HG03457 (cell line): ENCODE measurements around the gene TMEM63B.
A peak's percentile ranks its signal among the peaks of the same experiment; 100 is the strongest.
"Not testable (repeated sequence)": the region's sequence is repeated elsewhere in the genome, so short reads cannot be mapped to it uniquely, and the experiment has no call there.

Source experiments
- ATAC-seq: cut with Tn5 transposase; IDR thresholded peaks from one replicate; pipeline ENCODE4 v1.9.1; 2021; ENCODE audit warnings: moderate number of reproducible peaks; ENCODE audit not compliant: unreplicated experiment

TMEM63B gene

DNA sequence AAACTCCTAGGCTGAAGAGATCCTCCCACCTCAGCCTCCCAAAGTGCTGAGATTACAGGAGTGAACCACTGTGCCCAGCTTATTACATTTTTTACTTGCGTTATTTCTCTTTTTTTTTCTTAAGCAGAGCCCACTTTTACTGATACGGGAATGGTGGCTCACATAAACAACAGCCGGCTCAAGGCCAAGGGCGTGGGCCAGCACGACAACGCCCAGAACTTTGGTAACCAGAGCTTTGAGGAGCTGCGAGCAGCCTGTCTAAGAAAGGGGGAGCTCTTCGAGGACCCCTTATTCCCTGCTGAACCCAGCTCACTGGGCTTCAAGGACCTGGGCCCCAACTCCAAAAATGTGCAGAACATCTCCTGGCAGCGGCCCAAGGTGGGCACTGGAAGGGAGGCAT, 41.8 kb downstream of the TMEM63B start:
- no peak for ATAC-seq

DNA sequence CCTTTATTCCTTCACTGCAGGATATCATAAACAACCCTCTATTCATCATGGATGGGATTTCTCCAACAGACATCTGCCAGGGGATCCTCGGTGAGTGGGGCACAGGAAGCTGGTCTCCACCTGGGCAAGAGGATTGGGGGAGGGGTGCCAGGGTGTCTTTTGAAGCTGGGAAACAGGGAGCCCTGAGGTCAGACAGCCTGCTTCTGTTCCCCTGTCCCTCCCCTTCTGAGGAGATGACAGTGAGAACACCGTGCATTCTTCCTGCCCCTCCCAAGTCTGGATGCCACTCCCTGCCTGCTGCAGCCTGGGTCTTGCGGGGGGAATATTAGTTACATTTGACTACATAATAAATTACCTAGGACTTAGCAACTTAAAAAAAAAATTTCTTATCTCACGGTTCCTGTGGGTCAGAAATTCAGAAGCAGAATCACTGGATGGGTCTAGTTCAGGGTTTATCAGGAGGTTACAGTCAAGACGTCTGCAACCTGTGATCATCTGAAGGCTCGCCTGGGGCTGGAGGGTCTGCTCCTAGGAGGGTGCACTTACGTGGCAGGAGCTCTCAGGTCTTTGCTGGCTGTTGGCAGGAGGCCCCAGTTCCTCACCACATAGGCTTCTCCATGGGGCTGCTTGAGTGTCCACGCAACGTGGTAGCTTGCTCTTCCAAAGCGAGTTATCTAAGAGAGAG, 42.7 kb downstream of the TMEM63B start:
- no peak for ATAC-seq

DNA sequence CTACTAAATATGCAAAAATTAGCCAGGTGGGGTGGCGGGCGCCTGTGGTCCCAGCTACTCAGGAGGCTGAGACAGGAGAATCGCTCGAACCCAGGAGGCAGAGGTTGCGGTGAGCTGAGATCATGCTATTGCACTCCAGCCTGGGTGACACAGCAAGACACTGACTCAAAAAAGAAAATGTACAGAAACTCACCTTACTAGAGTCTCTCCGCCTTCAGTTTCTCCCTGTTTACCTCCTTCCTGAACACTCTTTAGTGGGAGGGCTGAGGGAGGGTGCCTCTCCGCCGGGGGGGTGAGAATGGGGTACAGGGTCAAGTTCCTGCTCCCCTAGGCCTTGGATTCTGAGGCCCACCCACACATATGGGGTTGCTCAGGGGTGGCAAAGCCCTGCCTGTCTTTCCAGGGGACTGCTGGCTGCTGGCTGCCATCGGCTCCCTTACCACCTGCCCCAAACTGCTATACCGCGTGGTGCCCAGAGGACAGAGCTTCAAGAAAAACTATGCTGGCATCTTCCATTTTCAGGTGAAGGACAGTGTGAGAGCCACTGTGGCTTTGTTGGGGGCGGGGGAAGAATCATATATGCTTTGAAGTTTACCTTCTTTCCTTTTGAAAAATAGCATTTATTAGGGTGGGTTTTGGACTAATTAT, 44.7 kb downstream of the TMEM63B start:
- ATAC-seq, result no peak

DNA sequence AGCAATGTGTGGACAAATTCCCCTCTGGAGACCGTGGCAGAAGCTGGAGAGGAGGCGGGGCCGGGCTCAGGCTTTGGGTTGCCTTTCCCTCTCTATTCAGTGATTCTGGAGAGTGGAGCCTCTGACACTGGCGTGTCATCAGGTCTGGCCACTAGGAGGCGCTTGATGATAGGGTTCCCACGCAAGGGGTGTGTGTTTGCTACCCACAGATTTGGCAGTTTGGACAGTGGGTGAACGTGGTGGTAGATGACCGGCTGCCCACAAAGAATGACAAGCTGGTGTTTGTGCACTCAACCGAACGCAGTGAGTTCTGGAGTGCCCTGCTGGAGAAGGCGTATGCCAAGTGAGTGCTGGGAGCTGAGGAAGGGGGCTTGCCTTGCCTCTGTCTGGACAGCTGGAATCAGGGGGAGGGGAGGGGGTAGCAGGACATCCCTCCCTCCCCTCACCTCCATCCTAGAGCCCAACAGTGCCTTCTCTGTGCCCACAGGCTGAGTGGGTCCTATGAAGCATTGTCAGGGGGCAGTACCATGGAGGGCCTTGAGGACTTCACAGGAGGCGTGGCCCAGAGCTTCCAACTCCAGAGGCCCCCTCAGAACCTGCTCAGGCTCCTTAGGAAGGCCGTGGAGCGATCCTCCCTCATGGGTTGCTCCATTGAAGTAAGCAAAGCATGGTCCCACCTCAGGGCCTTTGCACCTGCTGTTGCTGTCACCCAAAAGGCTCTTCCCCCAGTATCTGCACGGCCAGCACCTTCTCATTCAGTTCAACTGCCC, 45.6 kb downstream of the TMEM63B start:
- peak; percentile 51 for ATAC-seq

DNA sequence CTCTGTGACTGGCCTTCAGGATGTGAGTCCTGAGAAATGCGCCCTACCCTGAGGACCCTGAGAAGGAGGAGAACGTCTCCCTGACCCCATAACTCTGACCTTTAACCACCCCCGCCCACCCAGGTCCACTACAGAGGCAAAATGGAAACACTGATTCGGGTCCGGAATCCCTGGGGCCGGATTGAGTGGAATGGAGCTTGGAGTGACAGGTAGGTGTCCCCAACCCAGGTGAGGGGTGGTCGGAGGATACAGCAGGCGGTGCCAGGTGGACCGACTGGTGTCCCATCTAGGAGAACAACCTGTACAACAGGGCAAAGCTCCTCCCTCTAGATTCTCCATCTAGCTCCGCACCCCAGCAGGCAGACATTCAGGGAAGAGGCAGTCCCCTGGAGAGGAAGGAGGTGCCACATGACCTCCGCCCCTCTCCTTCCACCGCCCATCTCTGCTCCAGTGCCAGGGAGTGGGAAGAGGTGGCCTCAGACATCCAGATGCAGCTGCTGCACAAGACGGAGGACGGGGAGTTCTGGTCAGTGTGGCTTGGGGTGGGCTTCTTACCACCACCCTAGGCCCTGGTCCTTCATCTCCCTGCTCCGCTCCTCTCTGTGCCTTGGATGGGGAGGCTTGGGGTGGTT, 48.9 kb downstream of the TMEM63B start:
- ATAC-seq, result no peak

DNA sequence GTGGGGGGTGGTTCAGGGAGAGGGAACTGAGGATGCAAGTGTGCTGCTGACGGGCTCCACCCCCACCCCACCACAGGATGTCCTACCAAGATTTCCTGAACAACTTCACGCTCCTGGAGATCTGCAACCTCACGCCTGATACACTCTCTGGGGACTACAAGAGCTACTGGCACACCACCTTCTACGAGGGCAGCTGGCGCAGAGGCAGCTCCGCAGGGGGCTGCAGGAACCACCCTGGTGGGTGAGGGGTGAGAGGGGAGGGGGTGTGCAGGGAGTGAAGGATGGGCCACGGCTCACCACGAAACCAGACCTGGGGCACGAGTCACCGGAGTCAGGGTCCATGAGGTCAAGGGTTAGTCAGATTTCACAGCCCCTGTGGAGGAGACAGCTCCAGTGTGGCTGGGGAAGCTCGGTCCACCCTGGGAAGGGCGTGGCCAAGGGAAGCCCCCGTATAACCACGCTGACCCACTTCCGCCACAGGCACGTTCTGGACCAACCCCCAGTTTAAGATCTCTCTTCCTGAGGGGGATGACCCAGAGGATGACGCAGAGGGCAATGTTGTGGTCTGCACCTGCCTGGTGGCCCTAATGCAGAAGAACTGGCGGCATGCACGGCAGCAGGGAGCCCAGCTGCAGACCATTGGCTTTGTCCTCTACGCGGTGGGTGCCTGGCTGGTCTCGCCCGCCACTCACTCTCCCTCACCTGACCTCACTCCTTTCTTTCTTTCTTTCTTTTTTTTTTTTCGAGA, 49.6 kb downstream of the TMEM63B start:
- no peak for ATAC-seq

DNA sequence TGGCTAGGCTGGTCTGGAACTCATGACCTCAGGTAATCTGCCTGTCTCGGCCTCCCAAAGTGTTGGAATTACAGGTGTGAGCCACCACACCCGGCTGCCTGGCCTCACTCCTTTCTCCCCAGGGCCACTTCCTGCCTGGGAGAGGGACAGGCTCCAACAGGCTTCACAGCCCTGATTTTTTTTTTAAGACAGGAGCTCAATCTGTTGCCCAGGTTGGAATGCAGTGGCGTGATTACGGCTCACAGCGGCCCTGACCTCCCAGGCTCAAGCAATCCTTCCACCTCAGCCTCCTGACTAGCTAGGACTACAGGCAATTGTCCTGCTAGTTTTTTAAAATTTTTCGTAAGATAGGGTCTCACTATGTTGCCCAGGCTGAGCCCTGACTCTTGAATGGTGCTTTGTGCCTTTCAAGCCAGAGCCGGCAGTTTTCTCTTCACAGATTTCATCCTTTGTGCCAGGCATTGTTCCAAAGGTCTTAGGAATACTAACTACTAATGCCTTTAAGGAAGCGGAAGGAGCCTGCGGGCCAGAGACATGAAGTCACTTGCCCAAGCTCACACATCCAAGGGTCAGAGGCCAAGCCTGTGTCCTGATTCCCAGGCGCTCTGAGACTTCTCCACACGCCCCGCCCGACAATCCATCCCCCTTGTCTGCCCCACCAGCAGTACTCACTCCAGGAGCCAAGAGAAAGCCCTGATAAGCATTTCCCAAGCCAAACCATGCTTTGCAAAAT, 50.5 kb downstream of the TMEM63B start:
- no peak for ATAC-seq

DNA sequence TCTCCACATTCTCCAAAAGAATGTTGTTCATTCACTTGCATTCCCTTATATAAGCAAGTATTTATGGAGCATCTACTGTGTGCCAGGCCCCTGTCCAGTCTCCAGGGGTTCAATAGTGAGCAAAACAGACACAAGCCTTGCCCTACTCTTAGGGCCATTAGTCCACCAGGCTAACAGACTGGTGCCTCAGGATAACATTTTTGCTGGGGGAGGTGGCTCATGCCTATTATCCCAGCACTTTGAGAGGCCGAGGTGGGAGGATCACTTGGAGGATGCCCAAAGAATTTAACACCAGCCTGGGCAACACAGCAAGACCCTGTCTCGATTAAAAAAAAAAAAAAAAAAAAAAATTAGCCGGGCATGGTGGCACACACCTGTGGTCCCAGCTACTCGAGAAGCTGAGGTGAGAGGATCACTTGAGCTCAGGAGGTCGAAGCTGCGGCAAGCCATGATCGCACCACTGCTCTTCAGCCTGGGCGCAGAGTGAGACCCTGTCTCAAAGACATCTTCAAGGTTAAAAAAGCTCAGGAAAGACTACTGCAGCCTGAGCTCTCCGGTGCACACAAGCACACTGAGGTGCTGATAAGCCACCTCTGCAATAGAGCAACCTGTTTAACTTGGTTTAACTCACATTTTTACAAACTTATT, 51.2 kb downstream of the TMEM63B start:
- ATAC-seq, result no peak

DNA sequence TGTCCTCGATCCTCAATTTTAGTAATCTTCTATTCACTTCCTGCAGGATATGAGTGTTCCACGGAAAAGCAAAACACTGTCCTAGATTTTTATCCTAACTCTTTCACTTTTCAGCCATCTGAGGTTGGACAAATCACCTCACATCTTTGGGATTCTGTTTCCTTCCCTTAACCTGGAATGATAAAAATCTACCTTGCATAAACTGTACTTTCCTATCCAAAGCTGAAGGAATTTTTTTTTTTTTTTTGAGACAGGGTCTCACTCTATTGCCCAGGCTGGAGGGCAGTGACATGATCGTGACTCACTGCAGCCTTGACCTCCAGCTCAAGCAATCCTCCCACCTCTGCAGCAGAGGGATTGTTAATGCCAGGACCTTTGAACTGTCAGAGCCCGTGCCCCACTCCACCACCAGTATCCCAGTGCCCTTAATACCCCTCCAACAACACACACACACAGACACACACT, 51.8 kb downstream of the TMEM63B start:
- ATAC-seq, result no peak

DNA sequence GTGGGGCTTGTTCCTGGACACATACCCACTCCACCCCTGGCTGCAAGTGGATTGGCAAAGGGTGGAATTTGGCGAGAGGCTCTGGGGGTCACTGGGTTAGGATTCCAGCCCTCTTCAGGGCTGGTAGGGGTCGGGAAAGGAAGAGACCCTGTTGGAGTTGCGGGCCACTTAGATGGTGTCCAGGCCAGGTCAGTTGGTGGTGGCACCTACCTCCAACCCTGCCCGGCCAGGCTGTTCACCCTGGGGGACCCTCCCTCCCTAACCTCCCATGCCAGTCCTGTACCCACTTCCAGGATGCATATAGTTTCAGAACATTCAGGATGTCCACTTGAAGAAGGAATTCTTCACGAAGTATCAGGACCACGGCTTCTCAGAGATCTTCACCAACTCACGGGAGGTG, 52.3 kb downstream of the TMEM63B start:
- no peak for ATAC-seq

DNA sequence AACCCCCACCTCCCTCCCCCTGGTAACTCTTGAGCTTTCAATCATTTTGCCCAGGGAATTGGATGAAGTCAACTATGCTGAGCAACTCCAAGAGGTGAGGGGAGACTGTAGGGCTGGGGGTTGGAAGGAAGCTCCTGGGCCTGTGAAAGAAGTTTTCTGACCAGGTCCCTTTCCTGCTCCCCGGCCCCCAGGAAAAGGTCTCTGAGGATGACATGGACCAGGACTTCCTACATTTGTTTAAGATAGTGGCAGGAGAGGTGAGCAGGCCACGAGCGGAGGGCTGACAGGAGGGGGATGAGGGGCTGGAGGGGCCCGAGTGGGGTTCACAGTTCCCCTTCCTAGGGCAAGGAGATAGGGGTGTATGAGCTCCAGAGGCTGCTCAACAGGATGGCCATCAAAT, 53.1 kb downstream of the TMEM63B start:
- no peak for ATAC-seq

DNA sequence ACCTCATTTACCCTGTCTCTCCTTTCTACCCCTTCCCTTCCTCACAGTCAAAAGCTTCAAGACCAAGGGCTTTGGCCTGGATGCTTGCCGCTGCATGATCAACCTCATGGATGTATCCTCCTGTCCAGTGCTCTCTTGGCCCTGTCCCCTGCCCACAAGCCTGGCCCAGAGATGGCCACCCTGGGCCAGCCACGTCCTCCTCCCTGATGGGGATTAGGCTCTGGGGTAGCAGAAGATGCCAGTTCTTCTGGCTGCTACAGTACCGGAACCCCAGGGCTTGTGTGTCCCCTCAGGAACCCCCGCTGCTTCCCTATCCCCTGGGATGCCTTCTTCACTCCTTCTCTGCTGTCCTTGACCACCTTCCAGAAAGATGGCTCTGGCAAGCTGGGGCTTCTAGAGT, 53.5 kb downstream of the TMEM63B start:
- ATAC-seq, result no peak

DNA sequence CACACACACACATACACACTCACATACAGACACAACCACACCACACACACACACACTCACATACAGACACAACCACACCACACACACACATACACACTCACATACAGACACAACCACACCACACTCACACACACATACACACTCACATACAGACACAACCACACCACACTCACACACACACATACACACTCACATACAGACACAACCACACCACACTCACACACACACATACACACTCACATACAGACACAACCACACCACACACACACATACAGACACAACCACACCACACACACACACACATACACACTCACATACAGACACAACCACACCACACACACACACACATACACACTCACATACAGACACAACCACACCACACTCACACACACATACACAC, 54.4 kb downstream of the TMEM63B start:
- not testable (repeated sequence) for ATAC-seq

DNA sequence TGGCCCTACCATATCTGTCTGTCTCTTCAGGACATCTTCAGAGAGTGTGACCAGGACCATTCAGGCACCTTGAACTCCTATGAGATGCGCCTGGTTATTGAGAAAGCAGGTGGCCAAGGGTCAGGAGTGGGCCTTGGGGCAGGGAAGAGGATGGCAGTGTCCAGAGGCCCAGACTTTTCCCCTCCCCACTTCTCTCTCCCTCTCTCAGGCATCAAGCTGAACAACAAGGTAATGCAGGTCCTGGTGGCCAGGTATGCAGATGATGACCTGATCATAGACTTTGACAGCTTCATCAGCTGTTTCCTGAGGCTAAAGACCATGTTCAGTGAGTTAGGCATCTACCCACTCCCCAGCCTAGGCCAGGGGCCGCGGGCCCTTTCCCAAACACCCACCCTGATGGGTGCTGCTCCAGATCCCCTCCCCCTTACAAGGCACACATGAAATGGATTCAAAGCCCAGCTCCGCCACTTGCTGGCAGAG, 55.6 kb downstream of the TMEM63B start:
- no peak for ATAC-seq

DNA sequence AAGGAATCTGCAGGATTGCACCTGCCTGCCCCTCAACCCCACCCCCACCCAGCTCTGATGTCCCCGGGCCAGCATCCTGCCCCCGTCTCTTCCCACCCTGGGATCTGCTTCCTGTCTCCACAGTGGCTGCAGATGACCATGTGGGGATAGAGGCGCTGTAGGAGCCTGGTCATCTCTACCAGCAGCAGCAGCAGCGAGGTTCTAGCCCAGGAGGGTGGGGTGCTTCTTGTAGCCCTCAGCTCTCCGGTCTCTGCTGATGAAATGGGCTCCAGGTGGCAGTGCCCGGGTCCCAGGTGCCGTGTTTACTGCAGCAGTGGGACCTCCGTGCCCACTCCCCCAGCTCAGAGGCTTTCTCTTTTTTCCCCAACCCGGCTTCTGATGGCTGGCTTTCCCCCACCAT, 56.4 kb downstream of the TMEM63B start:
- no peak for ATAC-seq

DNA sequence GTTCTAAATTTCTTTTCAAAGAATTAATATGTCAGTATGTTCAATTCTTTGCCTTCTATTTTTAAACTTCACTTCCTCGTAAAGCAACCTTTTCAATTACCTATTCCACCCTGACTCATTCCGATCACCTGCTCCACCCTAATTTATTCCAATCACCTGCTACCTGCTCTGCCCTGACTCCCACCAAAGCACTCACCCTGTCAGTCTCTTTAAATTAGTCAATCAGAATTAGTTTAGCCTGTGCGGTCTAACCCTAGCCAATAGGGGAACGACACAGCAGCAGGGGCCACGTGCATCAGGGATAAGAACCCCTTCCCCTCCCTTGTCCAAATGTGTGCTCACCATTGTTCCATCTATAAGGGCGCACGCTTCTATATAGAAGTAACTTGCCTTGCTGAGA, 58.0 kb downstream of the TMEM63B start:
- not testable (repeated sequence) for ATAC-seq

DNA sequence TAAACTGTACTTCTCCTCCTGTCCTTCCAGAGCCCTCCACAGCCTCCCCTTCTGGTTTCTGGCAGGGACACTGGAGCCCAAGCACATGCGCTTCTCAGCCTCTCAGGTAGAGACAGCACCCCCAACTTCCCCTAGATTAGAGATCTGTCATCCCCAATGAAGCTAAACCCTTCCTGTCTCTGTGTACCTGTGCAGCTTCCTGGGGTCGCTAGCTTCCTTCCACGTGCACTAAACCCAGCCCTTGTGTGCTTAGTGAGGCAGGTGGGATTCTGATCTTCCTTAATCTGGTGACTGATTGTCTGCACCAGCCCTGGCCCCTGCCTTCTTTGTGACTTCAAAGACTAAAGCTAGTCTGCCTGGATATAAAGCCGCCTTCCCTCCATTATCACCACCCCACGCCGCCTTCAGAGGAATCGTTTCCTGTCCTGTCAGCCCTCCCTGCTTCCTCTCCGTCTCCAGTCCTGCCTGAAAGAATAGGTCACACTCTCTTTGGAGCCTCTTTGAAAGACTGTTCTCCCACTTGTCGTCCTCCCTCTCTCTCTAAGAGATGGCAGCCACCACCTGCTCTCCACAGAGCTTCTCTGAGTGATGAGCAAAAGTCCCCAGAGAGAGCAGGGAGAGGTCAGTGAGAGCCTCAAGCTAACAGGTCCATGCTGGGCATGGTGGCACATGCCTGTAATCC, 58.7 kb downstream of the TMEM63B start:
- ATAC-seq, result no peak

DNA sequence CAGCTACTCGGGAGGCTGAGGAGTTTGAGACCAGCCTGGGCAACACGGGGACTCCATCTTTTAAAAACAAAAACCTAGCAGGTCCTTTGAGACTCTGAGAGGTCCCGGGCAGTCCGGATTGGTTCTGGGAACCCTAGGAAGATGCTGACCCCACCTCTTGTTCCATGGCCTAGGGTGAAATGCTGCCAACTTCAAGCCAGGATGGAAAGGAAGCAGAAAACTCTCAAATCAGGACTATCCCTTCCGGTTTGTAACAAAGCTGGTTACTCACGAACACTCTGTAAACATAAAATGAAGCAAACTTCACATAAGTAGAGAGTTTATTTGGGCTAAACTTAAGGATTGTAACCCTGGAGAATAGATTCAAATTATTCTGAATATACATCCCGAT, 59.3 kb downstream of the TMEM63B start:
- ATAC-seq, result no peak

DNA sequence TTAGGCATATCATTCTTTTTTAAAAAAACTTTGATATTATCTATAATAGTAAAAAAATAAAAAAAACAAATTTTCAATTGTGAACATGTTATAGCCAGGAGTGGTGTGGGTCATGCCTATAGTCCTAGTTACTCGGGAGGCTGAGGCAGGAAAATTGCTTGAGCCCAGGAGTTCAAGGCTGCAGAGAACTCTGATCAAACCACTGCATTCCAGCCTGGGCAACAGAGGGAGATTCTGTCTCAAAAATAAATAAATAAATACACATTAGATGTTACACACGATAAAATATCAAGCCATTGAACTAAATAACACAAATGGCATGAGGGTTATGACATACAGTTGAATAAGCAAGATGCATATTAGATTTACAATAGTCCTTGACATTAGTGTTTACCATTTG, 61.5 kb downstream of the TMEM63B start:
- ATAC-seq, result no peak
